SHP77 (cell line): ENCODE results near the gene SAMD7.

Experiments
- DNase-seq, 2 experiments: peaks; one replicate each; lab custom pipeline; 2025; lab: John Stamatoyannopoulos, UW

Gene SAMD7

DNA sequence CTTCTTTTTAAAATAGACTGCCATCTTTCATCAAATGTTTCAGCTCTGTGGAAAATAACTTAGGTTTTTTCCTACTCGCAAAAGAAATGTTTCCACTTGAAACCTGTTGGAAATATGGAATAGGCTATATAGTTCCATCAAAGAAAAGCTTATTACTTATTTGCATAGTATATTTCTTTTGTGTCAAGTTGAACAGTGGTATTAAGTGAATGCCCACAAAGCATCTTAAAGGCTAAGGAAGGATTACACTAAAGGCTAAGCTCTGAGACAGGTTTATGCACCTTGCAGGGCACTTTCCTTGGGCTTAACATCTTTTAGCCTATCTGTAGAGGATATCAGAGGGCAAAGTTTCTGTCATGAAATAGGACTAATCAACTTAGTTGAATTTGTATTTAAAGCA lies at the start of gene SAMD7:
SAMD7 (plus strand) TSS at position 301 of the 400 bp plus-strand sequence. CDS start 7,927 bp downstream, outside the sequence.
- DNase-seq = no peak

DNA sequence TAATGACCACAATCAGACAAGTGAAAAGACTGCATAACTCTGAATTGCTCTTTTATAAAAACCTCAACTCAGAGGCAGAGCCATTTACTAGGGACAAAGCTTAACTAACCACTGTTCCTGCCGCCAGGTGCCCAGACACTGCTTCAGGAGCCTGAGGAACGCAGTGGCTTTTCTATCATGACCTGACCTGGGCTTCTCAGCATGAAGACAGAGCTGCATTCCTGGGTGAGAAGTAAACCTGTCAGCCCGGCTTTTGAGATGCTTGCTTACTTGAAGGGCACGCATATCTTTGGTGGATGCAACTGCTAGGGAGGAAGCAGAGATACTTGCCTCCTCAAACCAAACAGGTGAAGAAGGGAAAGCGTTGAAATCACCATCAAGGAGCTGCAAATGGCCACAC lies 49.5 kb upstream of the SAMD7 start:
- DNase-seq = no peak

- peak; percentile 30 to 48 for DNase-seq
These were observed 47.9 kb upstream of the SAMD7 start for GRCh38 chr3:169863458-169863899.

DNA sequence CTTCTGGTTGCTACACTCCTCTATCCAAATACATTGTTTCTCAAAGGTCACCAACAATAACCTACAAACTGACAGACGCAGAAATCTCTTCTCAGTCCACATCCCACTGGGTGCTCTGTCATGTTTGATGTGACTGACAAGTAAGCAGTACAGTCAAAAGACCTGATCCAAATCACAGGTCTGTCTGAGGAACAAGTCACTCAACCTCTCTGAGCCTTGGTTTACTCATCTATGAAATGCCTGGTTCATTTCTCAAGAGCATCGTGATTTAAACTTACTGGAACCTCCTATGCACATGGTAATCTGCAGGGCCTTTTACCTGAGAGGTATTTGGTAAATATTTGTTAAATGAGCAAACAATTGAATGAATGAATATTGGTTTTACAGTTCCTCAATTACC lies 47.1 kb upstream of the SAMD7 start:
- no peak for DNase-seq

DNA sequence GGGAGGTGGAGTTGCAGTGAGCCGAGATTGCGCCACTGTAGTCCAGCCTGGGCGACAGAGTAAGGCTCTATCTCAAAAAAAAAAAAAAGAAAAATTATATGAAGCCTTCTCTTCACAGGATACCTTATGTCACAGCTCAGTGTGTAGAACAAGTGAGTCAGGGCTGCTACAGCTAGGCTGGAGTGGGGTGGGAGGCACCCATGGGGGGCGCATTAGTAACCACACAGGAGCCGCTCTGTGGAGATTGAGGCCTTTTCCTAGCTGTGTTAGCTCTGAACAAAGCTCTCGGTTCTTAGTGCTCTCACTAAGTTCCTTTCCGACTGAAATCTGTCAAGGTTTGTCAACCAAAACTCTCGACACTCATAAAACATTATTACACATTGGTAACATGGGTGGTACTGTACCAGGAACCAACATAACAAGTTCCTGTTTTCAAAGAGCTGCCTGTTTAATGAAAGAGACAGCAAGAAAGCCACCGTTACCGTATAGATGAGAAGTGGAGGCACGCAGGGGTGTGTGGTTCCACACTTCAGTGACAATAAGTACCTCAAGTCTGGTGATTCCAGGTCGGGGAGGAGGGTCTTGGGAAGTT lies 46.1 kb upstream of the SAMD7 start:
- no peak for DNase-seq

DNA sequence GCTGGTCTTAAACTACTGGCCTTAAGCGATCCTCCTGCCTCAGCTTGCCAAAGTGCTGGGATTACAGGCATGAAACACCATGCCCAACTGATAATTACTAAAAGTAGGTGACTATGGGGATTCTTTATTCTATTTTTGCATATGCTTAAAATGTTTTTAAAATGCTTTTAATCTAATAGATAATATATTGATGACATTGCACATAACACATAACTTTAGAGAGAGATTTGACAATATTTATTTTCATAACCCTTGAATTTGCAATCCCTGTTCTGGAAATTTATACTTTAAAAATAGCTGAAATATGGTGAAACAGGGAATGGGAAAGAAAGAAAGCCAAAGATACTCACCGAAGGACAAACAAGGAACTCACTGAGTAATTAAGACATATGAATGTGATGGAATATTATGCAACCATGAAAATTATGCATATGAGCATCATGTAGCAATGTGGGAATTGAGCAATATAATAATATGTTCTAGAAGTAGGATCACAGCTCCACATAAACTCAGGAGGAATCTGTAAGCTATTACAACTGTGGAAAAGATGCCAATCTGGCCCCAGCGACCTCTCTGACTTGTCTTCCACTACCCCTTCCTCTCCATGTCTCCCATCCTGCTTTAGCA lies 43.7 kb upstream of the SAMD7 start:
- no peak for DNase-seq

- no peak for DNase-seq
These were observed 43.0 kb upstream of the SAMD7 start for GRCh38 chr3:169868369-169868768.

DNA sequence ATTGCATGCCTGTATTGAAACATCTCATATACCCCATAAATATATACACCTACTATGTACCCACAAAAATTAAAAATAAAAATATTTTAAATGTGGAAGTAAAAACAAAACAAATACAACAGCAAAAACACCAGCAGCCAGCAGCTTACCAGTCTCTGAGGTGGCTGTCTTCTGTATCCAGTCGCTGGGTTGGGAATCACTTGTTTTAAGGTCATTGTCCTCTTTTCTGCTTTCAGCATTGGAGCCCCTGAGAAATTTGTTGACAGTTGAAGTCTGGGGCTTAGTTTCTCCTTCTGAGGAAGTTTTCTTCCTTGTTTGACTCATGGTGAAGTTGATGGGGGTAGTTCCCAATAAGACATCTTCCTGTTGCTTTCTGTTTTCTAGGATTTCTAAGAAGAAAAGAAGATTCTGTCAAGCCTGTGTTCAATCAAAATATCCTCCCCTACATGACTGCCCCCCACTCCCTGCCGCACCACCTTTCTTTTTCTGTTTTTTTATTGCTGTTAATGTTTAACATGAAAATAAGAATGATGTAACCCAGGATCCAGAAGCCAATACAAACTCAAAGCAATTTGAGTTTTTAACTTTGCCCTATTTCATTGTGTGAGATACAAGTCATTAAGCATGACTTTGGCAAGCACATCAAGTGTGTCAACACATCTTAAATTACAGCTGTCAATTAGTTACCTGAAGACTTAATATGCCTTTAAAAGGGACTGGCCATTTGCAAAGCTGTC lies 41.7 kb upstream of the SAMD7 start, which contains the start of gene LRRC31:
LRRC31 (minus strand) TSS at position 452 of the 737 bp plus-strand sequence; CDS start at position 324, 128 bp downstream.
- DNase-seq = no peak

DNA sequence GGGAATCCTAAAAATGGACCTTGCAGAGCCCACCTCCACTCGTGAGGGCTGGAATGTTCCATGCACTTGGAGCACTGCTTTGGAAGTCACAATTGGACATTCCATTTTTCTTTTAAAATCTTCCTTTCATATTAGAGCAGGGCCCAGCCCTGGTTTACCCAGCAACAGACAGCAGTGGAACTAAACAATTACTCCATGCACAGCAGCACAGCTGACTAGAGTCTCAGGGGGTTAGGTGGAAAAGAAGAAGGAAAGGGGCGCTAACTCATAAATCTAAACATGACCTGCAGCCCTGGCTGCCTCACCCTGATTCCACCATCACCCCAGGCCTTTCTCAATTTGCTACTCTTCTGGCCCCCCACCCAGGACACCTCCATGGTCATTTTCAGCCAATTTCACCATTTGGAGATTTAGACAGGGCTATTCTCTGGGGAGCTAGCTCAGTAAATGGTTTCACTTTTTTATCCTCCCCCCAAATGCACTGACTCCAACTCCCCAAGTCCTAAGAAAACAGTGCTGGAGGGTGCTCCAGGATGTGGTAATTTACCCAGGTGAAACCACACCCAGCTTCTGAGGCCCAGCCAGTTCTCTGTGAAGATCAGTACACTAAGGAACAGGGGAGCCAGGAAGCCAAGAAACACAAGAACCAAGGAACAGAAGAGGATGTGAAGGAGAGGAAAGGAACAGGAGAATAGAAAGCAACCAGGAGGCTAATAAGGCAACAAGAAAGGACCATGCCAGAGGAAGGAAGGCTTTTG lies 40.1 kb upstream of the SAMD7 start:
- no peak for DNase-seq

DNA sequence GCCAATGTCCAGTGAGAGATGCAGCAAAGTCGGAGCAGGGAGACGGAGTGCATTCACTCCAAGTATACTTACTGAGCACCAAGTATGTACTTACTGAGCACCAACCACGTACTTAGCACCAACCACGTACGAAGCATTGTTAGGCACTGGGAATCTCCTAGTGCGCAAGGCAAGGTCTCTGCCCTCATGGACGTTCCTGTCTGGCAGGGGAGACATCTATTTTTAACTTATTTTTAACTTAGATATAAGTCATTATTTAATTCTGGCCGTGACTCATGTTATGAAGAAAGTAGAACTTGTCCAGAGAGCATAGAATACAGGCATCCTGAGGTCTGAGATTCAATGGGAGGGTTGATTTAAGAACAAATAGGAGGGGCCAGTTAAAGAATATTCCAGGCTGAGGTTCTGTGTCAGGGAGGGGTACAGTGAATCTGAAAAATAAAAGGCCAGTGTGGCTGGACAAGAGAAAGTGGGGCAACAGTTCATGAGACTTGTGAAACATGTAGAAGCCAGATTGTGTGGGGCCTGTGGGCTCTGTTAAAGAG lies 32.3 kb upstream of the SAMD7 start:
- no peak for DNase-seq

GRCh38 chr3:169879845-169880575 lies 31.4 kb upstream of the SAMD7 start:
- no peak for DNase-seq

DNA sequence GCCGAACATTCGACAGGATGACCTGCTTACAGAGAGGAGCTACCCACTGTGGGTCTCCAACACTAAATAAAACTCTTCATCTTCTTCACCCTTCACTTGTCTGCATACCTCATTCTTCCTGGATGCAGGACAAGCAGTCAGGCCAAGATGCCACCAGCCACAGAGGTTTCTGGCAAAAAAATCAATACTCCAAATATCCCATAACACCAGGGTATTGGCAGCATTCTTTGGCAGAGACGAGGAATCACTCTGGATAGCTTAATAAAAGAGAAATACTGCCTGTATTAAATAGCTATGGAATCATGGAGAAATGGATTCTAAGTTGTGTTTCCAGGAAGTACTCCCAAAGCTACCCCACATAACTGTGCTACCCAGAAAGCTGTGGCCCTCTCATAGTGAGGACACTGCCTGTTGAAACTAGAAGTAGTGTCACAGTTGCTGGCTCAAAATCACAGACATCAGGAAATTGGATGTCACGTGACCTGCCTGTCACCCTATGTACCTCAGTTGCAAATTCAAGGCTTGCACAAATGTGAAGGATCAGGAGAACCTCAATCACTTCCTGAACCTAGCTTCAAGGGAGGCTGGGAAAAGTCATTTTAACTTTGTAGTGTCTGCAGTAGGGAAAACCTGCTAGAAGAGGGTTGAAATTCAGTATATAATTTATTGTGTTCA lies 30.7 kb upstream of the SAMD7 start:
- DNase-seq = no peak

- no peak for DNase-seq
These were observed 24.7 kb upstream of the SAMD7 start for GRCh38 chr3:169886671-169887070.

DNA sequence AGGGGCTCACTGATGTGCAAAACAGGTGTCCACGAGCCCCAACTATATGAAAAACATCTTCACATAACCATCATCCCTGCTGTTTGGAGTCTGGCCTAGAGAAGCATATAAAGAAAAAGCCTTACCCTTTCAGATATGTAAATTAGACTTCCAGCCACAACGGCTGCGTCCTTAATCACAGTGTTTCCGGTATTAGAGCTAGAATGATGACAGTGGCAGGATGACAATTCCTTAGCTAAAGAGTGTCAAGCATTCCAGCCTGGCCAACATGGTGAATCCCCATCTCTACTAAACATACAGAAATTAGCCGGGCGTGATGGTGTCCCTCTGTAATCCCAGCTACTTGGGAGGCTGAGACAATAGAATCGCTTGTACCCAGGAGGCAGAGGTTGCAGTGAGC lies 19.5 kb upstream of the SAMD7 start:
- DNase-seq = no peak

DNA sequence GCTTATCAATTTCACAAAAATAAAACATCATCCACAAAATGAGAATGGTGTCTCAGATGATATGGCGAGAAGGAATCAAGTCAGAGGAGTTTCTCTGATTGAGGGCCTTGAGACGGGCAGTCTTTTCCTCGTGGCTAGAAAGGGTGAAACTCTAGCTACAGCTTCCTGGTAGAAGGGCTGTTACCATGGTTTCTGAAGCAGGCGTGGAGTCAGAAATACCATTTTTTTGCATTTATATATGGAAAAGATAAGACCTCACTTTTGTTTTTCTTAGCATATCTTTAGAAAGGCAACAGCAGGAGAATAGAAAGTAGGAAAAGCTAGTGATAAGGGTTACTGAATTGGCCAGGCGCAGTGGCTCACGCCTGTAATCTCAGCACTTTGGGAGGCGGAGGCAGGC lies 17.3 kb upstream of the SAMD7 start:
- no peak for DNase-seq

- DNase-seq = no peak
These were observed 16.3 kb upstream of the SAMD7 start for GRCh38 chr3:169895072-169895471.

- no peak for DNase-seq
These were observed 14.1 kb upstream of the SAMD7 start for GRCh38 chr3:169897284-169897683.

- DNase-seq = no peak
These were observed 9.9 kb upstream of the SAMD7 start for GRCh38 chr3:169901453-169901852.

DNA sequence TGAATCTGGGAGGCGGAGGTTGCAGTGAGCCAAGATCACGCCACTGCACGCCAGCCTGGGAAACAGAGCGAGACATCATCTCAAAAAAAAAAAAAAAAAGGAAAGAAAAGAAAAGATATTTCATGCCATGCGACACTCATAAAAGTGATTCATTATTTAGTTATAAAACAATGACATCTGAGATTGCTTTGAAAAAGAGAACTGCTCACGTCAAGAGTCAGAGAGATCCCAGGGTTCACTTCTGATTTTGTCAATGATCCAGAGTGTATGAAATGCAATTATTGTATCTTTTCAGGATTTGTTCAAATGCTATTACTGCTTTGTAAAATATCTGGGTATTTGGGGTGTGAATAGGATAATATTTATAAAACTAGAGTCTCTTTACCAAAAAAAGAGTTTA lies 6.0 kb upstream of the SAMD7 start:
- no peak for DNase-seq

GRCh38 chr3:169907476-169907875 lies 3.9 kb upstream of the SAMD7 start:
- DNase-seq = no peak

GRCh38 chr3:169907944-169908343 lies 3.4 kb upstream of the SAMD7 start:
- DNase-seq = no peak
